Stimulated activated CD4-positive, alpha-beta T cell treated with anti-CD3 and anti-CD28 coated beads, Interleukin-12 subunit alpha, Interleukin-12 subunit beta, amount 100 ng/mL, for 48 hours (primary cell): Measurements from ENCODE around the gene TAF1B.

ENCODE experiments used
- DNase-seq, 3 donors: peaks; one replicate each; pipeline ENCODE4 v3.0.0-alpha.2; 2020; ENCODE audit warnings: low read depth in 2 of 3, low spot score in 1 of 3

The TAF1B gene

GRCh38 chr2:9937968-9938367, 94.7 kb downstream of the TAF1B start:
- DNase-seq, result no peak

GRCh38 chr2:9939587-9940485, 96.6 kb downstream of the TAF1B start:
- DNase-seq, result no peak

GRCh38 chr2:9941196-9941995, 98.1 kb downstream of the TAF1B start:
- no peak for DNase-seq

- DNase-seq, result no peak
These were observed 98.7 kb downstream of the TAF1B start for GRCh38 chr2:9941996-9942390.

- no peak for DNase-seq
These were observed 101.1 kb downstream of the TAF1B start for GRCh38 chr2:9944330-9944758.

GRCh38 chr2:9945596-9945995, 102.3 kb downstream of the TAF1B start:
- no peak for DNase-seq

- no peak for DNase-seq
These were observed 102.8 kb downstream of the TAF1B start for GRCh38 chr2:9946076-9946475.

GRCh38 chr2:9946818-9947217, 103.5 kb downstream of the TAF1B start:
- DNase-seq, result no peak

- DNase-seq, result no peak
These were observed 105.4 kb downstream of the TAF1B start for GRCh38 chr2:9948721-9949120.

GRCh38 chr2:9949239-9949991, 106.1 kb downstream of the TAF1B start:
- no peak for DNase-seq

- DNase-seq, result no peak
These were observed 106.8 kb downstream of the TAF1B start for GRCh38 chr2:9949992-9950520.

GRCh38 chr2:9950521-9951271, 107.4 kb downstream of the TAF1B start:
- peak in 2 of 3 donors; percentile 14 to 23 for DNase-seq

GRCh38 chr2:9951272-9951521, 107.9 kb downstream of the TAF1B start:
- no peak for DNase-seq

GRCh38 chr2:9951522-9952285, 108.4 kb downstream of the TAF1B start, which contains the start of gene GRHL1:
Gene GRHL1, plus strand, starts transcription at chr2:9951693. Its CDS starts 141 bp downstream, at chr2:9951834.
- DNase-seq, result peak; percentile 74 to 90 (median 80)

- DNase-seq, result no peak
These were observed 109.0 kb downstream of the TAF1B start for GRCh38 chr2:9952286-9952737.

GRCh38 chr2:9952856-9953503, 109.7 kb downstream of the TAF1B start:
- no peak for DNase-seq

GRCh38 chr2:9954136-9954535, 110.9 kb downstream of the TAF1B start:
- DNase-seq, result no peak

GRCh38 chr2:9958057-9958456, 114.8 kb downstream of the TAF1B start:
- no peak for DNase-seq

GRCh38 chr2:9959262-9959661, 116.0 kb downstream of the TAF1B start:
- DNase-seq, result no peak
